NCI-H1092 (cell line): ENCODE data around the gene TTBK1.

Experiments used
- DNase-seq: peaks from one replicate; lab custom pipeline; 2025; lab: John Stamatoyannopoulos, UW

The TTBK1 gene

GRCh38 chr6:43242908-43243663 is at the start of gene TTBK1:
Gene TTBK1, plus strand, starts transcription at chr6:43243481. Its CDS starts 3,180 bp downstream, at chr6:43246661.
- DNase-seq = peak; percentile 21

- no peak for DNase-seq
These were observed 49.4 kb upstream of the TTBK1 start for GRCh38 chr6:43193929-43194328.

GRCh38 chr6:43196337-43196736 is 46.9 kb upstream of the TTBK1 start:
- no peak for DNase-seq

GRCh38 chr6:43199912-43200311 is 43.4 kb upstream of the TTBK1 start:
- DNase-seq = no peak

- no peak for DNase-seq
These were observed 42.7 kb upstream of the TTBK1 start for GRCh38 chr6:43200541-43200940.

- no peak for DNase-seq
These were observed 40.8 kb upstream of the TTBK1 start for GRCh38 chr6:43202451-43202850.

GRCh38 chr6:43203029-43203717 is 40.1 kb upstream of the TTBK1 start:
- no peak for DNase-seq

- no peak for DNase-seq
These were observed 39.6 kb upstream of the TTBK1 start for GRCh38 chr6:43203718-43204095.

- DNase-seq = no peak
These were observed 38.8 kb upstream of the TTBK1 start for GRCh38 chr6:43204271-43205105.

- no peak for DNase-seq
These were observed 37.4 kb upstream of the TTBK1 start for GRCh38 chr6:43205849-43206248.

GRCh38 chr6:43207286-43207685 is 36.0 kb upstream of the TTBK1 start:
- DNase-seq = no peak

- no peak for DNase-seq
These were observed 31.3 kb upstream of the TTBK1 start for GRCh38 chr6:43211955-43212354.

- no peak for DNase-seq
These were observed 29.9 kb upstream of the TTBK1 start for GRCh38 chr6:43213431-43213830.

GRCh38 chr6:43215066-43215465 is 28.2 kb upstream of the TTBK1 start:
- DNase-seq = no peak

- no peak for DNase-seq
These were observed 27.1 kb upstream of the TTBK1 start for GRCh38 chr6:43216200-43216599.

GRCh38 chr6:43217351-43217750 is 25.9 kb upstream of the TTBK1 start:
- DNase-seq = peak; percentile 78

GRCh38 chr6:43219119-43219518 is 24.2 kb upstream of the TTBK1 start:
- no peak for DNase-seq

GRCh38 chr6:43219814-43220213 is 23.5 kb upstream of the TTBK1 start:
- no peak for DNase-seq

GRCh38 chr6:43220439-43220951 is 22.8 kb upstream of the TTBK1 start:
- no peak for DNase-seq

GRCh38 chr6:43221046-43221972 is 22.0 kb upstream of the TTBK1 start:
- no peak for DNase-seq

GRCh38 chr6:43222418-43223059 is 20.7 kb upstream of the TTBK1 start:
- DNase-seq = no peak
